ENCODE results near the gene CRYBG1.

GRCh38 chr6:106513808-106514582 lies 153.5 kb downstream of the CRYBG1 start:
- no peak for TF ChIP-seq TAF1 (CRISPR knock-in tag; IDR thresholded peaks at IDR 0.05)
- no peak for TF ChIP-seq POLR2AphosphoS2 (IDR thresholded peaks at IDR 0.05; ENCODE audit: low read depth, low read length)
- no peak for TF ChIP-seq CTCF (CRISPR knock-in tag; IDR thresholded peaks at IDR 0.05)
- TF ChIP-seq ZBTB40 (IDR thresholded peaks at IDR 0.05), result no peak
- TF ChIP-seq ZBTB40 (CRISPR knock-in tag; IDR thresholded peaks at IDR 0.05), result no peak
- no peak for TF ChIP-seq POLR2AphosphoS5 (IDR thresholded peaks at IDR 0.05; ENCODE audit: low read depth, low read length)
- TF ChIP-seq PREB (CRISPR knock-in tag; IDR thresholded peaks at IDR 0.05), result no peak
- no peak for TF ChIP-seq HDAC6 (IDR thresholded peaks at IDR 0.05; ENCODE audit: low read depth, low read length)
- TF ChIP-seq ZSCAN29 (CRISPR knock-in tag; conservative IDR thresholded peaks at IDR 0.05), result no peak
- no peak for TF ChIP-seq PHF8 (CRISPR knock-in tag; IDR thresholded peaks at IDR 0.05)
- no peak for TF ChIP-seq RAD21 (CRISPR knock-in tag; IDR thresholded peaks at IDR 0.05)
- TF ChIP-seq POLR2A (IDR thresholded peaks at IDR 0.05; ENCODE audit: insufficient read depth in 1 of 2, low read depth in 2 of 2, low read length in 2 of 2), result no peak
- no peak for TF ChIP-seq AGO1 (IDR thresholded peaks at IDR 0.05; ENCODE audit: low read depth, low read length, poor library complexity, severe bottlenecking)
- TF ChIP-seq ZNF646 (CRISPR knock-in tag; IDR thresholded peaks at IDR 0.05), result no peak
